Retina (tissue), 1 donor: ENCODE measurements around the gene PGGT1B.
A peak's percentile ranks its signal among the peaks of the same experiment; 100 is the strongest.

Experiments used
- DNase-seq: peaks from one replicate; pipeline ENCODE4 v3.0.0-alpha.2; 2016

Gene PGGT1B

DNA sequence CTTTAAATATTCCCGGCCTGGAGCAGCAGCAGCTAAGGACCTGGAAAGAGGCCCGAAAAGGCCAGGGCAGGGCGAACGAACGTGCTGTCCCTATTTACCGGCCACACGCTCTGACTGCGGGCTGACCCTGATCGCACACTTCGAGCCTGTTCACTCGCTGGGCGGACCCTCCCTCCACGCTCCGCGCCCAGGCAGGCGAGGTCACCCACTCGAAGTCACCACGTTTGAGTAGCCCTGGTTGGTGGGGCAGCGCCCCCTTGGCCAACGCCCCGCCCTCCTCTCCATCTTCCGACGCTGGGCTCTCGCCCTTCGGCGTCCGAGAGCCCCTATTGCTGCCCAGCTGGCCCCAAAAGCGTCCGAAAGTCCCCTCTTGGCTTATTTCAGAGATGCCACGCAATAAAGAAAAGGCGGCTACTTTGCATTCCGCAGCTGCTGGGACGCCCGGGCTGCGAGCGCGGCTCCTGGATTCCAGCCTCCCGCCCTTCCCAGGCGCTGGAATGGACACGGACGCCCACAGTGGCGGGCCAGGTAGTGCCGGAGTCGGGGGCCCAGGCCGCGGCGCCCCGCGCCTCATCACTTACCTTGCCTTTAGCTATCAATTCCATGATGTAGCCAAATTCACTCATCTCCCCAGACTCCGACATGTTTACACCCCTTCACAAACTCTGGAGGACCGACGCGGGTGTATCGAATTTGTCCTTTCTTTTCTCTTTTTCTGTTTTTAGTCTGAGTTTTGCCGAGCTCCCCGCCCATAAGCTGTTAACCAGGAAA is 83.1 kb downstream of the PGGT1B start:
- DNase-seq = peak; percentile 90

DNA sequence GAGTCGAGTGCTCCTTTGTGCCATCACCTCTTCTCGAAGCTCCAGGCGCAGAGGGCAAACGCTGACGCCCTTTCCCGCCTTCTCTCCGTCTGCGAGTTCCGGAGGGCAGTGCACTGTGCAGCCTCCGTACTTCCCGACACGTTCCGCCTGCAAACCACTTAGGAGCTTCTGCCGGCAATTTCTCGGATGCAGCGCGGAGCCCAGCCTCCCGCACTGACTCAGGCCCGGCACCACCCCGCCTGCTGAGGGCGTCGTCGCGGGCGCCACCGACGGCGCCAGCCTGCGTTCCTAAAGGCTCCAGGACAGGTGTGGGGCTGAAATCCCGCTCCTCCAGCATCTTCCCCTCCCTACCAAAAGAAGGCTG is 83.7 kb downstream of the PGGT1B start:
- no peak for DNase-seq

DNA sequence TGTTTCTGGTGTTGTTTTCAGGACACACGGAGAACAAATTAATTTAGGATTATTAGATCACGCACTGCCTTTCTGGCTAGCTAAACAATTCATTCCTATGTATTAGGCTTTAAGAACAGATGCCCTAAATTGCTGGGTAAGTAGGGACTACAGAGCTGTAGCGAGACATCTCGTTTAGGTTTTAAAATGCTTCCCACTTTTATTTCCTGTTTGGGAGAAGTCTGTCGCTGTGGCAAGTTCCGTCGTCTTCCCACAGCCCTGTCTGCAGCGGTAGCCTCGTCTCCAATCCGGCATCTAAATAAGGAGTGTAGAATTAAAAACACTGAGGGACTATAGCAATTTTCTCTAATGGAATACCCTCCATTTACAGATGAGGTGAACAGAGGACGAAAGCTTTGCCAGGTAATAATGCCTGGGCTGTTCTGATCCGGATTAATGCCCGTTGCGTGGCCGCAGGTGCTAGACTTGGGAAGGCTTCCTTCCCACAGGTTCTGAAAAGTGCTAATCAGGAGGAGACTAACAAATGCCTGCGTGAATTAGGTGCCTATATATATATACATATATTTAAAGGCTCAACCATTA is 91.7 kb downstream of the PGGT1B start:
- DNase-seq = no peak

DNA sequence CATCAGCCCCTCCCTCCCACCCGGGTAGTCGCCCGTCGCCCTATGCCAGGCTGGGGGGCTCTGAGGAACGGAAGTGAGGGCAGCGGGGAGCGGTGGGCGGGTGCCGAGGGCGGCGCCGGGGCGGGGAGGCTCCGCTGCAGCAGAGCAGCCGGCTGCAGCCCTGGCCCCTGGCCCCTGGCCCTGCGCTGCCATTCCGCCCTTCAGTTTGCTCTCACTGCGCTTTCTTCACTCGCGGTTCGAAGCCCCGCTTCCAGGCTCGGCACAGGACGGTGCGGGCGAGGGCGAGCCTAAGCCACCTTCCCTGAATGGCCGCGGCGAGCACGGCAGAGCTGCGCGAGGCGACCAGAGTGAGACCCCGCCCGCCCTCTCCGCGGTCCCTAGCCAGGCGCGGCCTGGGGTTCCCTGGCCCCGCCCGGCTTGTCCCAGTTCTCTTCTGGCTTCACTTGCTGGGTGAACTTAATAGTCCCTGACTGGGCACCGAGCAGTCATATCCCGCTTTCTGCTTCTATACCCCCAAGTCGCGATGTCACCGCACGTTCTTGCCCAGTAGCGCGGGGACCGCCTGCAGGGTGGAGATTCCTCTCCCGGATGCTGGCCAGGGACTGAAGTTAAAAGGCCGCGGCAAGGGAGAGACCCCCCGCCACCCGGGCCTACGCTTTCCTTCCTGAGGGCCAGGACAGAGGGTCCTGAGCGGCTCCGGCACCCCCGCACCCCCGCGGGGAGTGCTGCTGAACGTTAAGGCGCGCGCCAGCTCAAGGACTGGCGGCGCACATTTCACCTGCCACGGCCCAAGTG is 92.3 kb downstream of the PGGT1B start:
- DNase-seq = peak; percentile 93

DNA sequence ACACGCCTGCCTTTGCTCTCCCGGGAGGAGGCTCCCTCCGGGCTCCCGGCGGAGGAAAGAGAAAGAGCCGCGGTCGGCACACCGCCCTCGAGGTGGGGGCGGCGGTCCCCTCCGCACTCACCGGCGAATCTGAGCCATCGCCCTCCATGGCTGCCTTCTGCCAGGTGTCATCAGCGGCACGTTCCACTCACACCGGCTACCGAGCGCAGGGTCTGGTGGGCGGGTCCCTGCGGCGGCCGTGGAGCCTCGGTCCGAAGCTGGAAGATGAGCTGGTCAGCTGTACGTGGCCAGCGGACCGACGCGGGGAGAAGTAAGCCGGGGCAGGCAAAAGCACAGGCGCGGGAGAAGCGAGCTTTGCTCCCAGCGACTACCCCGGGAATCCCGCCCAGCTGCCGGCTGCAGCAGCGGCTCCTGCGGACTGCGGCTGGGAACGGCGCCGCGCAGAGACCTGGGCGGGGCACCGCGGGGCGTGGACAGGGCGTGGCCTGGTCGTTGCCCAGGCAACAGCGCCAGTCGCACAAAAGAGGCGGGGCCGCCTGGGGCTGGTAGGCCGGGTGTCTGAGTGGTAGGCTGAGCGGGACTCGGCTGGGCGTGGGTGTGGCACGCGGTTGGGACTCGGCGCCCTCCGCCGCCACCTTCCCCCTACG is 93.1 kb downstream of the PGGT1B start, which contains the start of gene TRIM36:
TRIM36 (minus strand) TSS at position 422 of the 647 bp plus-strand sequence; CDS start at position 148, 274 bp downstream.
- peak; percentile 97 for DNase-seq

DNA sequence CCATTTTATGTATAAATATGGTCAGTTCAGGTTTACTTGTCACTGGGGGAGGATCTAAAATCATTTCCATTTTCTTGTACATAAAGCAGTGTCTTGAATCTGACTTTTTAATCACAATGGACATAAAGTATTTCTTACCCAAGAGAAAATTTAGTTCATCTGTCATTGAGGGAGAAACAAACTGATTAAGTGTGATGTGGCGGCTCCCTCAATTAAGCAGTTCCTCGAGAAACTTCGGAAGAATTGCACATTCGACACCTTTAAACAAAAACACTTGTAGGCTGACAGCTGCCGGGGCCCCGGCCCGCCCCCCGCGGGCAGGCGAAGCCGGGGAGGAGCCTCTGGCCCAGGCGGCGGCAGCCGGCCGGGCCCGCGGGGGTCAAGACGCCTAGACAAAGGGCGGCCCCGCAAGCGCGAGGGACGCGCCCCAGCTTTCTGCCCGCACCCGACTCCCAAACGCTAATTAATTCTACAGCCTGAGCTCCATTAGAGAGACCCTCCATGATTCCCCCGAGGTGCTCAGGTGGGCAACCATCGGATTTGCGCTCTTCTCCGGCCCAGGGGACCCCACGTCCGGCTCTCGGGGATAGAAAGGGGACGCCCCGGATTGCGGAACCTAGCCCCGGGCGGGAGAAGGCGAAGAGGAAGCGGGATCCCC is 93.7 kb downstream of the PGGT1B start:
- DNase-seq = no peak

DNA sequence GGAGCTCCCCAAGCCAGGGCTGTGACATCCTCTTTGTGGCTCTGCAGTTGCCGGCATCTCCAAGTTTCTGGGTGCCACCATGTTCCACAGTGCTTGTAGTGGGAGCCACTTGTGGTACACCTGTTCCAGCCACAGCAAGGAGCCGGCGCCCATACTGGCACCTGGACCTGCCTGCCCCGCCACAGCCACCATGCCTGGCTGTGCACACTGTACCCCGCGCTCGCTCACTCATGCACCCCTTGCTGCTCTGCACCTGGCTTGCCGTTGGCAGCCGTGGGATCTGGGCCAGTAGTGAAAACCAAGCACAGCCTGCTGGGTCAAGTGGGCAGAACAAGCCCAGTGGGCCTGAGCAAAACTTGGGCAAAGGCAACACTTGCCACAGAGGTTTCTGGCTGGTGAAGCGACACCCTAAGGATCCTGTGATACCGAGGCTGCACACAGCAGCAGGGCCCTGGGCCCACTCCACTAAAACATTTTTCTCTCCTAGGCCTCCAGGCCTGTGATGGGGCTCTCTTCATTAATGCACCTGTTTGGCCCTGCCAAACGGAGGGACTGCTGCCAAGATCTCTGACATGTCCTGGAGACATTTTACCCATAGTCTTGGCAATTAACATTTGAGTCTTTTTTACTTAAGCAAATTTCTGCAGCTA is 95.8 kb downstream of the PGGT1B start:
- DNase-seq = no peak

DNA sequence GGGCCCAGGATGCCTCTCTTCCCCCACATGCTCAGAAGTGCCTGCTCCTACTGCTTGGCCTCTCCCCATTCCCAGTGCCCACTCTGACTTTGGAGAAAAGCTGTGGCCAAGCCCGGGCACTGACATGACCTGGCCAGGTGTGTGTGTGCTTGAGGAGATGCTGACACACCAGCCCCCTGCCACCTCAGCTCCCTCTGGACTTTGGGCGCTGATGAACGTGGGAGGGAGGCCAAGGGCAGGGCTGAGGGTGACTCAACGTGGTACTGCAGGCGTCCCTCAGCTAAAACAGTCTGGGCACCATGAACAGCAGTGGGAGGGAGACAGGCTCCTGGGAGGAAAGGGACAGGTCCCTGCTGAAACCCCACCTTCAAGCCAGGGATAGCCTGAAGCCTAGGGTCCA is 96.9 kb downstream of the PGGT1B start:
- DNase-seq = no peak

DNA sequence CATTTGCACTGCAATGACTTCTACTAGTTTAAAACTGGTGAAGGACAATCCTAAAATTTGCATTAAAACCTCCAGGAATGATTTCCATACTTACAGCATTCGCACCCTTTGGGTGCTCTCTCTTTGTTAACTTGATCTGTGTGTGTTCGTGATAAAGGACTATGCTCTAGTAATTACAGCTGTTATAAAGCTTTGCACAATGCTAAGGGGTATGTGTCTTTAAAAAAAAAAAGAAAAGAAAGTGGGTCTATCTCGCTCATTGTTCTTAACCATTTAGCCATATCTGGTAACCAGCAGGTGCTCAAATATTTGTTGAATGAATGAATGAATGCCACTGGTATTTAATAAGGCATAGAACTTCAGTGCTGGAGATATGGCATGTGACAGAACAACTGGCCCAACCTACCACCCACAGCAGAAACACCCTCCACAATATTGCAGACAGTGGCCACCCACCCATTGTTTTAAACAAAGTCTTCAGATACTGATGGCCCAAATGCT is 101.7 kb downstream of the PGGT1B start:
- DNase-seq = no peak
